Ovary (tissue), 3 donors: ENCODE results near the gene UBE2D1.

Source experiments
- CTCF ChIP-seq, 3 donors: fragments of 450-650 bp in 2 of 3; fragments of 200-600 bp in 1 of 3; IDR thresholded peaks; one replicate each; pipeline versions ENCODE4 v1.5.1 to v1.8.0; 2016 to 2022; ENCODE audit warnings: antibody characterized with exemption in 3 of 3, mild to moderate bottlenecking in 1 of 3
- POLR2A ChIP-seq: fragments of 450-650 bp; IDR thresholded peaks from one replicate; pipeline ENCODE4 v1.6.1; 2017; ENCODE audit warnings: antibody characterized with exemption, mild to moderate bottlenecking, moderate library complexity
- donor health status: DM: no; HTN: no; CAD: no.

DNA sequence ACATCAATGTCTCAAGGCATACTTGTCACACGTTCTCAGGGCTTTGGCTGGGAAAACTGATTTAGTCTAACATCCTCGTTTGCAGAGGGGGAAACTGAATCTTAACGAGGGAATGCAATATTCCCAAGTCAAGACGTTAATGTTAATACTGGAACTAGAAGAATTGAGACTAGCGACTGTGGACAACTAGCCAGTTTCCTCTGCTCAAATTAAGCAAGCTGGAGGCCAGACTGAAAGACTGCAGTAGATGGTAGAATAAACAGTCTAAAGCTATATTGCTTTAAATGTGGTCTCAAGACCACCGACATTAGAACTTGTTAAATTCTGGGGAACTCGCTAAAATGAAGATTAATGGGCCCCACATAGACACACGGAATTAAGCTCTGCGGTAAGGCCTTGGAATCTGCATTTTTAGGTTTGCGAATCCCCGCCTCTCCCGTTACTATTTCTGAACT is 49.8 kb downstream of the UBE2D1 start:
- no peak for TF ChIP-seq POLR2A
- TF ChIP-seq CTCF (IDR thresholded peaks at IDR 0.05) = no peak
